T-cell (primary cell): ENCODE data around the gene ZC3H12C. TPM values are rescaled to one million over a fixed set of nuclear protein-coding genes. Genes with fewer than 3 reads are reported as not detected.
A peak's percentile ranks its signal among the peaks of the same experiment; 100 is the strongest.

Experiments used
- ATAC-seq, 4 experiments: fragments of 200-7000 bp in 3 of 4; fragments of 150-1000 bp in 1 of 4; cut with Tn5 transposase; replicated peaks in 1 of 4; 1 replicate in 3 of 4; 2 replicates in 1 of 4; pipeline ENCODE4 v1.10.0; 2021; ENCODE audit warnings: moderate library complexity in 3 of 4, mild to moderate bottlenecking in 2 of 4, moderate number of reproducible peaks in 1 of 4
- CTCF ChIA-PET, 2 donors: fragments of 300-600 bp; sonication (Branson Sonifier 250); formaldehyde crosslinking; loops; one replicate each; lab custom pipeline; 2022; ENCODE audit warnings: antibody characterized with exemption in 2 of 2; lab: Charles Lee
- POLR2A ChIA-PET, 2 donors: fragments of 300-600 bp; sonication (Branson Sonifier 250); formaldehyde crosslinking; loops; one replicate each; lab custom pipeline; 2022; ENCODE audit warnings: antibody characterized with exemption in 2 of 2; lab: Charles Lee
- DNase-seq, 35 experiments: peaks; one replicate each; pipeline versions ENCODE4 v3.0.0 to v3.0.0-alpha.2; 2013 to 2023
- H3K27ac ChIP-seq: one replicate; pipeline ENCODE4 v1.5.1; 2013; ENCODE audit warnings: low read length
- H3K27me3 ChIP-seq, 2 experiments: replicated peaks in 1 of 2; 1 replicate in 1 of 2; 2 replicates in 1 of 2; pipeline versions ENCODE4 v1.6.1 to v1.7.0; 2013; ENCODE audit warnings: low read length in 1 of 2, mixed read lengths in 1 of 2; ENCODE audit not compliant: control insufficient read depth in 2 of 2, insufficient read depth in 2 of 2; ENCODE audit errors: extremely low read depth in 1 of 2
- H3K36me3 ChIP-seq, 2 donors: 1 replicate in 1 of 2; 2 replicates in 1 of 2; pipeline versions ENCODE4 v1.6.1 to v1.7.0; 2013; ENCODE audit warnings: low read length in 1 of 2; ENCODE audit not compliant: control insufficient read depth in 2 of 2, insufficient read depth in 1 of 2; ENCODE audit errors: extremely low read depth in 1 of 2
- H3K4me1 ChIP-seq, 2 experiments: 1 replicate in 1 of 2; 2 replicates in 1 of 2; pipeline versions ENCODE4 v1.6.1 to v1.7.0; 2013; ENCODE audit warnings: low read length in 2 of 2, mixed read lengths in 1 of 2; ENCODE audit not compliant: insufficient read depth in 2 of 2, control insufficient read depth in 1 of 2; ENCODE audit errors: extremely low read depth in 1 of 2
- H3K4me3 ChIP-seq, 2 donors: 1 replicate in 1 of 2; 2 replicates in 1 of 2; pipeline versions ENCODE4 v1.5.1 to v1.7.0; 2013; ENCODE audit warnings: mild to moderate bottlenecking in 2 of 2, low read length in 1 of 2, moderate library complexity in 1 of 2; ENCODE audit not compliant: control insufficient read depth in 1 of 2; ENCODE audit errors: extremely low read depth in 1 of 2
- H3K9me3 ChIP-seq: 2 replicates; pipeline ENCODE4 v1.7.0; 2013
- H3K27ac Mint-ChIP-seq, 2 donors: one replicate each; pipeline ENCODE4 v1.8.0; 2020 to 2021; ENCODE audit warnings: mild to moderate bottlenecking in 2 of 2, mixed read lengths in 2 of 2
- H3K27me3 Mint-ChIP-seq, 2 donors: one replicate each; pipeline ENCODE4 v1.8.0; 2021 to 2022; ENCODE audit warnings: mixed read lengths in 2 of 2
- H3K36me3 Mint-ChIP-seq: one replicate; pipeline ENCODE4 v1.8.0; 2021; ENCODE audit warnings: mixed read lengths
- H3K4me1 Mint-ChIP-seq, 3 donors: one replicate each; pipeline ENCODE4 v1.8.0; 2020 to 2022; ENCODE audit warnings: mixed read lengths in 3 of 3, mild to moderate bottlenecking in 1 of 3
- H3K4me3 Mint-ChIP-seq, 3 donors: one replicate each; pipeline ENCODE4 v1.8.0; 2020 to 2022; ENCODE audit warnings: mild to moderate bottlenecking in 3 of 3, mixed read lengths in 3 of 3, moderate library complexity in 3 of 3
- H3K9me3 Mint-ChIP-seq, 3 donors: one replicate each; pipeline ENCODE4 v1.8.0; 2020 to 2022; ENCODE audit warnings: mixed read lengths in 3 of 3
- WGBS: methylation state at CpG from one replicate; pipeline ENCODE4 v1.1.5; 2013; ENCODE audit warnings: missing lambda C conversion rate; ENCODE audit not compliant: insufficient coverage; 5-methylcytosine and 5-hydroxymethylcytosine counted together
- total RNA-seq, 35 experiments: library from RNA in 6 of 35; stranded (reverse) in 6 of 35; fragments of 120-200 nt in 1 of 35; gene quantifications; one replicate each; pipeline versions ENCODE4 v1.2.1 to v1.2.4 and lab custom pipeline; 2013 to 2026

Gene ZC3H12C
- total RNA-seq, 5 donors from 2014 or later (not counting 1 experiment from before 2014, with no cell fraction given), result 0.10 to 0.23 (median 0.14) TPM

DNA sequence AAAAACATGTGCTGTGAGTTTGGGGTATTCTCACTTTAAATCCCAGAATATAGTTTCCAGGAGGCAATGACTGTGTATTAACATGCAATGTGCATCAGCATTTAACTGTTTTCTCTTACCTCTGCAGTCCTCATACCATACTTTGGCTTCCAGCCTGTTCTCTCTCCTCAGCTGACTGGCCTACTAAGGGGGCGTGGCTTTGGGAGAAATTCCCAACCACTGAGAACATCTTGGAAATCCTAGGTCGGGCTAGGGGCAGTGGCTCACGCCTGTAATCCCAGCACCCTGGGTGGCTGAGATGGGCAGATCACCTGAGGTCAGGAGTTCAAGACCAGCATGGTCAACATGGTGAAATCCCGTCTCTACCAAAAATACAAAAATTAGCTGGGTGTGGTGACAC is 13.5 kb upstream of the ZC3H12C start:
- no peak overlapping the region for H3K4me3 ChIP-seq
- H3K9me3 ChIP-seq, result no peaks in the 10 kb centered on the region
- H3K9me3 Mint-ChIP-seq, result peaks cover 0 to 2% (median 0%) of the 10 kb centered on the region in 3 donors
- no peaks in the 10 kb centered on the region for H3K27me3 ChIP-seq
- POLR2A ChIA-PET, result no interaction called here
- H3K27ac Mint-ChIP-seq, result no peak overlapping the region
- H3K36me3 Mint-ChIP-seq, result no peaks in the 10 kb centered on the region
- DNase-seq (no peak), ATAC-seq (no peak)
- H3K4me1 ChIP-seq, result no peaks in the 10 kb centered on the region
- no peaks in the 10 kb centered on the region for H3K36me3 ChIP-seq
- H3K4me3 Mint-ChIP-seq, result no peak overlapping the region
- peaks cover 3 to 5% of the 10 kb centered on the region in 2 donors for H3K27me3 Mint-ChIP-seq
- H3K27ac ChIP-seq, result no peak overlapping the region
- H3K4me1 Mint-ChIP-seq, result no peaks in the 10 kb centered on the region
- CTCF ChIA-PET, result no interaction called here
- 80% methylated on average over 2 of the region's 4 CpGs for WGBS

DNA sequence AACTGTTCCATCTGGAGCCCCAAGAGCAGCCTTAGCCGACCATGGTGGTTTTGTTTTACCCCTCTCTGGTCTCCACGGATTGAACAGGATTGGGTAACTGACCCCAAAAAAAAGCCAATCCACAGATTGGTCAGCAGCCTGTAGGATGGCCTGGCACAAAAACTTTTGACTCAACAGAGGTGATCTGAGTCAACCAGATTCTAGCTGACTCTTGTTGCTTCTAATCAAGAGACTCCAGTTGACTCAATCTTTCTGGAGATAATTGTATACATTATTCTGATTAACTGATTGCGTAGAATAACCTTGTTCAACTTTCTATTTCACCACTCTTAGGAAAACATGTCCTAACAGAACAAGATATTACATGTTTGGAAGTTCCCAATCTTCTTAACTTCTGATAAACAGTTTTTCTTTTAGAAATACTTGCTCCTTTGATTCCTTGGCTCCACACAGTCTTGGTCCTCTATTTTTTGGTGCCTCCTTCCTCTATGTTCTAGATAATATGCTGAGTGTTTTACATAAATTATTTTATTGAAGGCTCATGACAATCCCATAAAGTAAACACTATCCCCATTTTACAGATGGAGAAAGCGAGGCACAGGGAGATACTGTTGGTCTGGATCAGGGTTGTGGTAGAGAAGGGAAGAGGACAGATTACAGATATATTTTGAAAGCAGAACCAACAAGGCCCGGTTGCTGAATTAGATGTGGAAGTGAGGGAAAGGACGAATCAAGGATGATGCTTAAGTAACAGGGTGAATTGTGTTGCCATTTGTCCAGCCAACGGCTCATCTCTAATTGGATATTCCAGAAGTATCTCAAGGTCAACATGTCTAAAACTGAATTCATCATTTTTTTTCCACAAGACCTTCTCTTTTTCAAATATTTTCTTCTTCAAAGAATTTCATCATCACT is 11.5 kb upstream of the ZC3H12C start:
- no peak overlapping the region for H3K27ac ChIP-seq
- Mint-ChIP-seq H3K27me3 (peaks cover 3 to 10% of the 10 kb centered on the region in 2 donors), H3K27ac (no peak overlapping the region), H3K4me1 (no peaks in the 10 kb centered on the region), H3K36me3 (no peaks in the 10 kb centered on the region), H3K9me3 (peaks cover 0 to 2% (median 0%) of the 10 kb centered on the region in 3 donors), H3K4me3 (no peak overlapping the region)
- ChIA-PET POLR2A (no interaction called here), CTCF (no interaction called here)
- H3K4me3 ChIP-seq, result no peak overlapping the region
- ATAC-seq (no peak), DNase-seq (no peak)
- H3K9me3 ChIP-seq, result no peaks in the 10 kb centered on the region
- no peaks in the 10 kb centered on the region for H3K36me3 ChIP-seq
- WGBS, result 47% methylated on average over 3 of the region's 7 CpGs
- H3K4me1 ChIP-seq, result no peaks in the 10 kb centered on the region
- peaks cover 0 to 3% of the 10 kb centered on the region in 2 experiments for H3K27me3 ChIP-seq

GRCh38 chr11:110082899-110083298 is 10.3 kb upstream of the ZC3H12C start:
- Histone ChIP-seq H3K9me3 (no peaks in the 10 kb centered on the region), H3K27ac (no peak overlapping the region), H3K36me3 (no peaks in the 10 kb centered on the region), H3K4me3 (no peak overlapping the region), H3K4me1 (no peaks in the 10 kb centered on the region), H3K27me3 (peaks cover 0 to 3% of the 10 kb centered on the region in 2 experiments)
- DNase-seq (no peak), ATAC-seq (no peak)
- POLR2A ChIA-PET, result no interaction called here
- WGBS, result no CpG with 5 or more reads among the region's 1 CpG
- H3K4me3 Mint-ChIP-seq, result no peak overlapping the region
- CTCF ChIA-PET, result interaction anchor here in 1 of 2 donors (0.7 kb wide), 1 partner anchor 9 kb away, joined by 3 read pairs; no protein-coding TSS in a partner anchor
- no peaks in the 10 kb centered on the region for H3K4me1 Mint-ChIP-seq
- no peaks in the 10 kb centered on the region for H3K36me3 Mint-ChIP-seq
- no peak overlapping the region for H3K27ac Mint-ChIP-seq
- peaks cover 3 to 18% of the 10 kb centered on the region in 2 donors for H3K27me3 Mint-ChIP-seq
- H3K9me3 Mint-ChIP-seq, result peaks cover 0 to 2% (median 0%) of the 10 kb centered on the region in 3 donors

DNA sequence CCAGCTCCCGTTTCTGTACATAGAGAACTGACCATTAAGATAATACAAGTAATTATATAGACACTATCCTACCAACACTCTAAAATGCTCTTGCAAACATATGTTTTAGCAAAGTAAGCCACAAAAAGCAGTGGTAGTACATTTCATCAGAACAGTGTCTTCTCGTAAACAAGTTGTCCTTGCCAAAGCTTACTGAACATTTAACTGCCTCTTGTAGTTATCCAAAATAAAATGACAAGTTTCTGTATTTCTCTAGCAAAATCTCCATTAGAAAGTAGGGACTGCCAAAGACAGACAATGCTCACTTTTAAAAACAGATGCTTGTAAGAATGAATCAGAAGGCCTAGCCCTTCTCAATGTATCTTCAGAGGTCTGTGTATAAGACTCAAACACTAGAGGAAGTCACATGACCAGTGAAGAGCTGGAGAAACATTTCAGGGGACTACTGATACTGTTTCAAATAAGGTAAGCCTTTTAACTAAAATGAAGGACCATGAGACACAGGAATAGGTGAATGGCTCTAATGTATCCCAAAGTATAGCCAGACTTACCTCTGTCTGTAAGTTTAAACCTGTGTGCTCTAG is 7.8 kb upstream of the ZC3H12C start:
- no peak for ATAC-seq
- H3K36me3 Mint-ChIP-seq, result no peaks in the 10 kb centered on the region
- no peak overlapping the region for H3K27ac Mint-ChIP-seq
- no peaks in the 10 kb centered on the region for H3K4me1 Mint-ChIP-seq
- H3K4me3 Mint-ChIP-seq, result no peak overlapping the region
- Histone ChIP-seq H3K27ac (no peak overlapping the region), H3K27me3 (peaks cover 0 to 3% of the 10 kb centered on the region in 2 experiments), H3K9me3 (no peaks in the 10 kb centered on the region), H3K36me3 (no peaks in the 10 kb centered on the region), H3K4me3 (no peak overlapping the region), H3K4me1 (no peaks in the 10 kb centered on the region)
- H3K27me3 Mint-ChIP-seq, result peaks cover 3 to 21% of the 10 kb centered on the region in 2 donors
- ChIA-PET CTCF (no interaction called here), POLR2A (no interaction called here)
- no CpG with 5 or more reads among the region's 2 CpGs for WGBS
- DNase-seq, result no peak
- H3K9me3 Mint-ChIP-seq, result no peaks in the 10 kb centered on the region

DNA sequence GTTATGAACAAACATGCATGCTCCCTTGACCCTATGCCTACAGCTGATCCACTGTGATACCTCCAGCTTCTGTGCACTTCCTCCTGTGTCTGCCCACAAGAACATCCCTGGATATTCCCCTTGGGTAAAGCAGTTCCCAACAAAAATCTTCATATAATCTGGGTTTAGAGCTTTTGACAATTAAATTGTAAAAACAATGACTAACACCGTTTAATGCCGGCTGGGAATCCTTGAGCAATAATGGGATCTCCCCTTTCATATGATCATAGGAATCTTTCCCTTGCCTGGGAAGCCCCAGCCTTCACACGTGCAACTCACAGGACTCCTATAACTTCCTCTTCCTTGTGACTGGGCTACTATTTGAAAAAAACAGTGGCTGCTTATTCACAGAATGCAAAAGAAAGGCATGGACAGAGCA is 6.3 kb upstream of the ZC3H12C start:
- no peak overlapping the region for H3K4me3 ChIP-seq
- ChIA-PET POLR2A (no interaction called here), CTCF (no interaction called here)
- ATAC-seq (no peak), DNase-seq (peak in 1 of 35 experiments; percentile 7)
- H3K36me3 ChIP-seq, result no peaks in the 10 kb centered on the region
- Mint-ChIP-seq H3K27ac (no peak overlapping the region), H3K4me3 (no peak overlapping the region), H3K4me1 (peaks cover 0 to 3% (median 2%) of the 10 kb centered on the region in 3 donors), H3K27me3 (peaks cover 14 to 31% of the 10 kb centered on the region in 2 donors), H3K9me3 (no peaks in the 10 kb centered on the region), H3K36me3 (no peaks in the 10 kb centered on the region)
- no peak overlapping the region for H3K27ac ChIP-seq
- H3K9me3 ChIP-seq, result no peaks in the 10 kb centered on the region
- no peaks in the 10 kb centered on the region for H3K4me1 ChIP-seq
- H3K27me3 ChIP-seq, result peaks cover 0 to 13% of the 10 kb centered on the region in 2 experiments
- WGBS, result 38% methylated on average over 2 of the region's 3 CpGs

- Histone ChIP-seq H3K27me3 (peaks cover 0 to 20% of the 10 kb centered on the region in 2 experiments), H3K27ac (no peak overlapping the region), H3K4me1 (peaks cover 0 to 4% of the 10 kb centered on the region in 2 experiments), H3K9me3 (no peaks in the 10 kb centered on the region), H3K4me3 (no peak overlapping the region), H3K36me3 (no peaks in the 10 kb centered on the region)
- WGBS, result 80% methylated on average over 1 of the region's 5 CpGs
- no peak overlapping the region for H3K4me3 Mint-ChIP-seq
- peaks cover 0 to 7% (median 6%) of the 10 kb centered on the region in 3 donors for H3K4me1 Mint-ChIP-seq
- CTCF ChIA-PET, result no interaction called here
- POLR2A ChIA-PET, result no interaction called here
- no peaks in the 10 kb centered on the region for H3K36me3 Mint-ChIP-seq
- no peak overlapping the region for H3K27ac Mint-ChIP-seq
- H3K9me3 Mint-ChIP-seq, result no peaks in the 10 kb centered on the region
- no peak for ATAC-seq
- no peak for DNase-seq
- H3K27me3 Mint-ChIP-seq, result peaks cover 21 to 38% of the 10 kb centered on the region in 2 donors
These were observed 5.2 kb upstream of the ZC3H12C start for GRCh38 chr11:110087812-110088534.
